Stimulated activated CD8-positive, alpha-beta memory T cell treated with anti-CD3 and anti-CD28 coated beads, Interleukin-2, amount 100 ng/mL, for 48 hours (primary cell): ENCODE measurements around the gene CPEB4.

ENCODE experiments used
- DNase-seq, 2 donors: peaks; one replicate each; pipeline ENCODE4 v3.0.0-alpha.2; 2020; ENCODE audit warnings: low read depth in 2 of 2

Gene CPEB4

GRCh38 chr5:173887610-173888472 is at the start of gene CPEB4:
Gene CPEB4 (plus strand): TSS chr5:173888349. CDS start chr5:173889734, 1,385 bp downstream.
- DNase-seq = peak; percentile 90 to 94

- DNase-seq = no peak
Measured at GRCh38 chr5:173839117-173839713, 48.9 kb upstream of the CPEB4 start.

DNA sequence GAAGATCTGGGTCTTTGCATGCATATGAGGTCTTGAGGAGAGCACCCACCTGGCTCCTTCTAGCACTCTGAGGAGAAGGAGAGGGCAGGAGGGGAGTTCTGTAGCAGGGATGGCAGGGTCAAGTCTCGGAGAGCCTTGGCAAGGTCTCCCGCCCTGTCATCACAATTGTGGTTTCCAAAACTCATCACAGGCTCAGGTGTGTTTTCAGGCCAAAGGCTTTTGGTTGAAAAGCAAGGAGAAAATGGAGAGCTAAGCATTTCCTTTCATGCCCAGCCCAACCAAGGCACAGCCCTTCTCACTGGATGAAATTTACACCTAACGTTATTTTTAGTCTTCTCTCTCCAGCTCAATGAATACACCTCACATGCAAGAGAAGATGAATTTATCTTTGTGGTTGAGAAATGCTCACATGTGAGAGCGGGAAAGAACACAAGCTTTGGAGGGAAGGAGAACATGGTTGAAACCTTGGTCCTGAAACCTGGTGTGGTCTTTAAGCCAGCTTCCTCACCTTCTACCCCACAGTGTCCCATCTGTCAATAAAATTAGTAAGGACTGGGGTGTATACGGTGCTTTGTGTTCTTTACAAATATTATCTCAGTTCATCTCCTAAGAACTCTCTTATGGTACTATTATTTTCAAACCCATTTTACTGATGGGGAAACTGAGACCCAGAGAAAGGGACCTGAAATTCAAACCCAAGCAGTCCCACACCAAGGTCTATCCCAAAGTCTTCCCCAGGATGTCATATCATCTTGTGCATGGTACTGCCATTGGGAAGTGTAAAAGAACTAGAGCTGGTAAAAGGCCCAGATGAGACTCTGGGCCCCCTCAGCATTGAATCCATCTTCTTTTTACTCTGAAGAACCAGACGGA is 47.8 kb upstream of the CPEB4 start:
- no peak for DNase-seq

- no peak for DNase-seq
Measured at GRCh38 chr5:173841710-173842109, 46.4 kb upstream of the CPEB4 start.

DNA sequence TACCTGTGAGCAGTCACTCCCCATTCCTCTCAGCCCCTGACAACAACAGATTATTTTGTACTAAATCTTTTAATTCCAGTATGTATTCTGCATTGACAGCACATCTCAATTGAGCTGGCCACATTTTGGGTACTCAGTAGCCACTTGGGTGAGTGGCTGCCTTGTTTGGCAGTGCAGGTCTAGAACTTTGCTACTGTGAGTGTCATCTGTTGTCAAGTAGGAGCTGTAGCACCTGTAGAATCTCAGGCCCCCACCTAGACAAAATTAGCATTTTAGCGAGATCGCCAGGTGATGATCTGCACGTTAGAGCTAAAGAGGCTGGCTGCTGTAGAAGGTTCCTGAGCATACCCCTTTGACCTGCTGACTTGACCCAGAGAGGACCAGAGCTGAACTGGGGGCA is 44.4 kb upstream of the CPEB4 start:
- DNase-seq = no peak

DNA sequence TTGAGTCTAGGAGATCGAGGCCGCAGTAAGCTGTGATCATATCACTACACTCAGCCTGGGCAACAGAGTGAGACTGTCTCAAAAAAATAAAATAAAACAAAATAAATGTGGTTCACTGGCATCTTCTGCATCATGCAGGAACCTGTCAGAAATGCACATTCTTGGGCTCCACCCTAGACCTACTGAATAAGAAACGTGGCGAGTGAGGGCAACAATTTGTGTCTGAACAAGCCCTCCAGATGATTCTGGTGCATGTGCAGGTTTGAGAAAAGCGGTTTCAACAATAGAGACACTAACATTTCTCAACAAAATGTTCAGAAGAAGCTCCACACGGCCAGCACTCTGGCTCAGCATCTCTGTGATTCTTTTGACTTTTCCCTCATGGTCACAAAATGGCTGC is 42.8 kb upstream of the CPEB4 start:
- DNase-seq = no peak

DNA sequence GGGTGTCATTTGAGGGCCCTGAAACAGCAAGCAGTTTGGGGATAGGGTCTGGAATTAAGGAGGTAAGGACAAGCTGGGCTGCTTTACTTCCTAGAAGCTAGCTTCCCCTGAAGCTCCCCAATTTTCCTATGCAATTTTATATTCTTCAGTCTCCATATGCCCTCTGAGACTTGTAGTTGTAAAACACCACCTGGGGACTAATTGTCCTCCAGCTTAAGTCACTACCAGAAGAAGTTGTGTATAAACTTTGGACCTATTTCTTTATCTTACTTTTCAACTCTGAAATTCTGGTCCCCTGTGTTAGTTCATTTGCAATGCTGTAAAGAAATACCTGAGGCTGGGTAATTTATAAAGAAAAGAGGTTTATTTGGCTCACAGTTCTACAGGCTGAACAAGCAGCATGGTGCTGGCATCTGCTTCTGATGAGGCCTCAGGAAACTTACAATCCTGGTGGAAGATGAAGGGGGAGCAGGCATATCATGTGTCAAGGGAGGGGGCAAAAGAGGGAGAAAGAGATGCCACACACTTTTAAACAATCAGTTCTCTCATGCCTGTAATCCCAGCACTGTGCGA is 41.1 kb upstream of the CPEB4 start:
- no peak for DNase-seq

GRCh38 chr5:173848986-173849596 is 39.1 kb upstream of the CPEB4 start:
- DNase-seq = no peak

GRCh38 chr5:173849908-173850307 is 38.2 kb upstream of the CPEB4 start:
- no peak for DNase-seq

- no peak for DNase-seq
Measured at GRCh38 chr5:173850659-173851058, 37.5 kb upstream of the CPEB4 start.

DNA sequence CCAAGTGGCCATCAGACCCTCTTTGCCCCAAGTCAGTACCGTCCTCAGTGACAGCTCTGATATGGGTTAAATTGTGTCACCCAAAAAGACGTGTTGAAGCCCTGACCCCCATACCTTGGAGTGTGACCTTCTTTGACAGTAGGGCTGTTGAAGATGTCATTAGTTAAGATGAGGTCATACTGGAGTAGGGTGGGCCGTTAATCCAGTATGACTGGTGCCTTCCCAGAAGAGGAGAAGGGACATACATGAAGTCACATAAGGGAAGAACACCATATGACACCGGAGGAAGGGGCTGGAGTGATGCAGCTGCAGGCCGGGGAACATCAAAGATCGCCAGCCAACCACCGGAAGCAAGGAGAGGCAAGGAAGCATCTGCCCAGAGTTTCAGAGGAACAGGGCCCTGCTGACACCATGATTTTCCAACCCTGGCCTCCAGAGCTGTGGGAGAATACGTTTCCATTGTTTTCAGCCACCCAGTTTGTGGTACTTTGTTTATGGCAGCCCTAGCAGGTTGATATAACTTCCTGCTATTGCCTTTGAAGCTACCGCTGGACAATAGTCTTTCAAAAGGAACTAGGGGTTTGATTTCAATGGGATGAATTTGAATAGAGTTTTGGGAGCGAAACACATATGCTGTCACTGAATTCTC is 36.4 kb upstream of the CPEB4 start:
- DNase-seq = no peak

- no peak for DNase-seq
Measured at GRCh38 chr5:173852790-173853359, 35.3 kb upstream of the CPEB4 start.

- DNase-seq = no peak
Measured at GRCh38 chr5:173853370-173854131, 34.6 kb upstream of the CPEB4 start.

- DNase-seq = no peak
Measured at GRCh38 chr5:173855162-173855994, 32.8 kb upstream of the CPEB4 start.

GRCh38 chr5:173855995-173856656 is 32.0 kb upstream of the CPEB4 start:
- no peak for DNase-seq

- no peak for DNase-seq
Measured at GRCh38 chr5:173857234-173857633, 30.9 kb upstream of the CPEB4 start.

DNA sequence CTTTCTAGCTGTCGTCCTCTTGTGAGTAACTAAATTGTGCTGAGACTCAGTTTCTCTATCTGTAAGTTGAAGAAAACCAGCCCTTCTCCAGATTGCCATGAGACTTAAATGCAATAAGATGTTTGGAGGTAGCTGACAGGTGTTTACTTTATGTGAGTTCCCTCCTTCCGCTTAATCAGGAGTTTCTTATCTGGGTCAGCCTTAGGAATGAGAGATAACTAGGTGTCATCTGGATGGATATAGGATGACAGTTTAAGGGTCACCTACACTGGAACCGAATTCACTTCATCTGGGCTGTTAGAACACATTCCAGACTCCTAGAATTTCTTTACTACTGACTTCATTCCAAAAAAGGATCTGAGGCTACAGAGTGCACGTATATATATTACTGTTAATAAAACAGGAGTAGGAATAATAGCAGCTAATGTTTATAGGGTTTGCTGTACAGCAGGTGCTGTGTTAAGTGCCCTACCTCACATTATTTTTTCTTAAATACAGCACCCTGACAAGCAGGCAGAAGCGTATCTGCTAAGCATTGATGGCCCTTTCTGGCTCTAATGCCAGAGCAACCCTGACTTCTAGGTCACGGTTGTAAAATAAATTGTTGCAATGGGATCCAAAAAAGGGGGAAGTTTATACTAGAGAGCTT is 30.0 kb upstream of the CPEB4 start:
- no peak for DNase-seq
